GM23338 (cell line): ENCODE results near the gene NOP9. TPM values are rescaled to one million over a fixed set of nuclear protein-coding genes. Genes with fewer than 3 reads are reported as not detected.
A peak's percentile ranks its signal among the peaks of the same experiment; 100 is the strongest.

Experiments
- ATAC-seq: fragments of 200-7000 bp; cut with Tn5 transposase; 3 replicates; pipeline ENCODE4 v1.9.1; 2020
- DNase-seq: peaks from one replicate; pipeline ENCODE4 v3.0.0-alpha.2; 2015; ENCODE audit warnings: low spot score
- H2AFZ ChIP-seq: fragments of 200-600 bp; sonication (generic); 2 replicates; pipeline ENCODE4 v1.8.0; 2016; ENCODE audit warnings: antibody characterized with exemption, mild to moderate bottlenecking, moderate library complexity
- H3F3A ChIP-seq: fragments of 200-600 bp; sonication (generic); replicated peaks from 2 replicates; pipeline ENCODE4 v1.8.0; 2017; ENCODE audit warnings: antibody characterized with exemption, mixed run types, low read depth
- H3K27ac ChIP-seq: fragments of 200-600 bp; sonication (generic); 2 replicates; pipeline ENCODE4 v1.6.1; 2016; ENCODE audit warnings: low read depth
- H3K27me3 ChIP-seq: fragments of 200-600 bp; sonication (generic); 2 replicates; pipeline ENCODE4 v1.8.0; 2016; ENCODE audit warnings: mild to moderate bottlenecking, mixed run types, moderate library complexity; ENCODE audit not compliant: insufficient read depth
- H3K36me3 ChIP-seq: fragments of 200-600 bp; sonication (generic); 2 replicates; pipeline ENCODE4 v1.8.0; 2016; ENCODE audit warnings: mild to moderate bottlenecking; ENCODE audit not compliant: insufficient read depth
- H3K4me1 ChIP-seq: fragments of 200-600 bp; sonication (generic); 2 replicates; pipeline ENCODE4 v1.8.0; 2016; ENCODE audit warnings: mild to moderate bottlenecking, moderate library complexity; ENCODE audit not compliant: insufficient read depth
- H3K4me2 ChIP-seq: fragments of 200-600 bp; sonication (generic); 2 replicates; pipeline ENCODE4 v1.7.1; 2017; ENCODE audit warnings: mixed run types
- H3K4me3 ChIP-seq: fragments of 200-600 bp; sonication (generic); 2 replicates; pipeline ENCODE4 v1.6.1; 2016; ENCODE audit warnings: mixed run types
- H3K79me2 ChIP-seq: fragments of 200-600 bp; sonication (generic); replicated peaks from 2 replicates; pipeline ENCODE4 v1.8.0; 2017; ENCODE audit warnings: mild to moderate bottlenecking; ENCODE audit not compliant: insufficient read depth
- H3K9me2 ChIP-seq: fragments of 200-600 bp; sonication (generic); 2 replicates; pipeline ENCODE4 v1.8.0; 2017; ENCODE audit not compliant: insufficient read depth
- H4K20me1 ChIP-seq: fragments of 200-600 bp; sonication (generic); replicated peaks from 2 replicates; pipeline ENCODE4 v1.8.0; 2017; ENCODE audit warnings: mild to moderate bottlenecking; ENCODE audit not compliant: insufficient read depth
- H3K27ac Mint-ChIP-seq: 2 replicates; pipeline ENCODE4 v1.8.0; 2020; ENCODE audit warnings: inconsistent platforms, mild to moderate bottlenecking, moderate library complexity, mixed read lengths
- H3K27me3 Mint-ChIP-seq: 3 replicates; pipeline ENCODE4 v1.8.0; 2022; ENCODE audit warnings: low read depth, mild to moderate bottlenecking, moderate library complexity, mixed read lengths, inconsistent platforms; ENCODE audit not compliant: insufficient read depth, poor library complexity
- H3K36me3 Mint-ChIP-seq: 3 replicates; pipeline ENCODE4 v1.8.0; 2021; ENCODE audit warnings: low read depth, mild to moderate bottlenecking, inconsistent platforms, moderate library complexity, mixed read lengths
- H3K4me1 Mint-ChIP-seq: 3 replicates; pipeline ENCODE4 v1.8.0; 2020; ENCODE audit warnings: mild to moderate bottlenecking, inconsistent platforms, mixed read lengths
- H3K4me3 Mint-ChIP-seq: 3 replicates; pipeline ENCODE4 v1.8.0; 2021; ENCODE audit warnings: moderate library complexity, mild to moderate bottlenecking, inconsistent platforms, mixed read lengths
- H3K9me3 Mint-ChIP-seq: 3 replicates; pipeline ENCODE4 v1.8.0; 2020; ENCODE audit warnings: moderate library complexity, mild to moderate bottlenecking, inconsistent platforms, mixed read lengths
- POLR2AphosphoS5 ChIP-seq: IDR thresholded peaks from 2 replicates; pipeline ENCODE4 v1.6.1; 2016; ENCODE audit warnings: antibody characterized with exemption, low read depth
- ZNF462 ChIP-seq: fragments of 250-450 bp; sonication (Bioruptor Pico); IDR thresholded peaks from 2 replicates; pipeline ENCODE4 v1.5.0; 2020; ENCODE audit warnings: mild to moderate bottlenecking, moderate library complexity
- polyA plus RNA-seq: library from polyadenylated mRNA; unstranded; fragments of >200 nt; fragmentation: Nextera tagmentation; extraction: Ambion mirVana; gene quantifications from 2 replicates; pipeline ENCODE4 v1.2.1, GENCODE V29; 2016
- total RNA-seq: library from RNA; depleted of rRNA; stranded (reverse); fragments of >200 nt; shearing (Covaris generic); gene quantifications from 2 replicates; pipeline ENCODE4 v1.2.3, GENCODE V29; 2014
- TF ChIP-seq, protein P1 (sequence below), 2 experiments: fragments of 200-600 bp in 1 of 2; sonication (generic) in 1 of 2; conservative IDR thresholded peaks; 2 replicates each; pipeline versions ENCODE4 v1.5.1 to v1.6.1; 2016 to 2017; ENCODE audit warnings: antibody characterized with exemption in 2 of 2, low read depth in 2 of 2, mild to moderate bottlenecking in 2 of 2, moderate library complexity in 1 of 2

NOP9 gene
- total and polyA plus RNA-seq, 2 experiments from 2014 or later = 7.9 to 32.8 TPM

DNA sequence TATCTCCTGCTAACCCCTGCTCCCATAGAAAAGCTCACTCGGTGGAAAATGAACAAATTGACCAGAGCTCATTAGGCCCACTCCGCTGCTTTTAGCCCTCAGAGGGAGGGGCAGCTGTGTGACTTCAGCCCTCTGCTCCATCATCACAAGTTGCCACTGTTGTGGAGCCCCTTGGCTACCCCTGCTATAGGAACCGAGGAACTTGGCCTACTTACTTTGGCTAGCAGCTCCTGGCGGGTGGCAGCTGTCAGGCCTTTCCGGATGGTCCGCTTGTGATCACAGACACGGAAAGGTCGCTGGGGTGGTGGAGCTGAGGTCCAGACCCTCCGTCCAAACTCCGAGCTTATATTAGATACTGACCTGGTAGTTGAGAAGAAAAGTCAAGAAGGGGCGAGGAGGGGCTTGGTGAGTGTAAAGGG lies 7.5 kb downstream of the NOP9 start:
- Histone ChIP-seq H3K27ac (no peak overlapping the region), H3K4me3 (no peak overlapping the region), H3K4me1 (peaks cover 4% of the 10 kb centered on the region; the same call in 1 of the 2 replicates), H3F3A (no peaks in the 10 kb centered on the region), H3K27me3 (0 out of 2 replicates have a peak, but pooled peaks cover 4% of the 10 kb centered on the region), H4K20me1 (peaks cover 3% of the 10 kb centered on the region), H3K4me2 (no peak overlapping the region), H3K9me2 (no peaks in the 10 kb centered on the region), H3K36me3 (peaks cover 23% of the 10 kb centered on the region; the same call in 1 of the 2 replicates), H3K79me2 (no peaks in the 10 kb centered on the region), H2AFZ (no peak overlapping the region)
- no peak for DNase-seq
- Mint-ChIP-seq H3K4me1 (peaks cover 15% of the 10 kb centered on the region; the same call in 2 of the 3 replicates), H3K9me3 (no peaks in the 10 kb centered on the region), H3K27ac (no peak overlapping the region), H3K27me3 (peaks cover 17% of the 10 kb centered on the region), H3K36me3 (peaks cover 68% of the 10 kb centered on the region), H3K4me3 (no peak overlapping the region)
- TF ChIP-seq POLR2AphosphoS5 = no peak
- ATAC-seq = no peak

DNA sequence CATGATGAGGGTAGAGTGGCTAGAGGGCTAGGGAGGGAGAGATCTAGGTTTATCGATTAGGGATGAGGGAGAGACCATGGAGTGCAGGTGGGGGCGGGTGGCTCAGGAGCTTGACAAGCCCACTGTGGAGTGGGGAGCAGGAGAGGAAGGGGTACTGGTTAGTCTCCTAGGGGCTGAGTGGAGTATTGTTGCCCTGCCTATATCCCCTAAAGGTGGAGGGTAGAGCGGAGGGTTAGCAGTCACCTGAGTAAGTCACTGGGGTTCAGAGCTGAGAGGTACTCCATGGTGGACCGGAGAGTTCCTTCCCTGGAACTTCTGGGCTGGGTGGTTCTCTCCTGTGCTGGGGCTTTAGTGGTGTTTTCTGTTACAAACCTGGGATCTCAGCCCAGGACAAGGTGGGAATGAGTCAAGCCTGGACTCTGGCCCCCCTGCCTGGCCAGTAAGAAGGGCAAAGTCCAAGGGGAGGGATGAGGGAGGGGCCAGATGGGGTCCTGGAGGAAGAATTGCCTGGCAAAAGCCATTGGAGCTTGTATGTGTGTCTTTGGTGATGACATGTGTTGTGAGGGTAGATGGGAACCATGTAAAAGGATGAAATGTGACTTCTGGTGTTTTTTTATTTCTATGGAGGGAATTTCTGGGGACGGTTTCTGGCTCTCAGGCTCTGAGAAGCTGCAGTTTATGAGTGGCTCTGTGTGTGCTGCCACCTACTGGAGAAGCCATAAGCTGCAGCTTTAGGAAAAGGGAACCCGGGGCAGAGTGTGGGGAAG lies 8.1 kb downstream of the NOP9 start, which contains the start of gene CIDEB:
TSS of gene CIDEB (minus strand) at position 403 of the 767 bp plus-strand sequence. CDS start at position 284, 119 bp downstream.
- Histone ChIP-seq H2AFZ (no peak within 1 kb of the TSS), H3K79me2 (no peaks in the 10 kb centered on the region), H3K9me2 (no peaks in the 10 kb centered on the region), H3F3A (no peaks in the 10 kb centered on the region), H3K27ac (no peak within 1 kb of the TSS), H3K4me2 (no peak within 1 kb of the TSS), H3K4me3 (no peak within 1 kb of the TSS), H4K20me1 (peaks cover 3% of the 10 kb centered on the region), H3K27me3 (0 out of 2 replicates have a peak, but pooled peaks cover 9% of the 10 kb centered on the region), H3K36me3 (peaks cover 17% of the 10 kb centered on the region; the same call in 1 of the 2 replicates), H3K4me1 (peaks cover 4% of the 10 kb centered on the region; the same call in 1 of the 2 replicates)
- Mint-ChIP-seq H3K27me3 (peaks cover 20% of the 10 kb centered on the region), H3K9me3 (no peaks in the 10 kb centered on the region), H3K4me3 (no peak within 1 kb of the TSS), H3K36me3 (peaks cover 62% of the 10 kb centered on the region), H3K27ac (no peak within 1 kb of the TSS), H3K4me1 (peaks cover 15% of the 10 kb centered on the region)
- ATAC-seq = peak; percentile 18
- TF ChIP-seq, protein P1, sequence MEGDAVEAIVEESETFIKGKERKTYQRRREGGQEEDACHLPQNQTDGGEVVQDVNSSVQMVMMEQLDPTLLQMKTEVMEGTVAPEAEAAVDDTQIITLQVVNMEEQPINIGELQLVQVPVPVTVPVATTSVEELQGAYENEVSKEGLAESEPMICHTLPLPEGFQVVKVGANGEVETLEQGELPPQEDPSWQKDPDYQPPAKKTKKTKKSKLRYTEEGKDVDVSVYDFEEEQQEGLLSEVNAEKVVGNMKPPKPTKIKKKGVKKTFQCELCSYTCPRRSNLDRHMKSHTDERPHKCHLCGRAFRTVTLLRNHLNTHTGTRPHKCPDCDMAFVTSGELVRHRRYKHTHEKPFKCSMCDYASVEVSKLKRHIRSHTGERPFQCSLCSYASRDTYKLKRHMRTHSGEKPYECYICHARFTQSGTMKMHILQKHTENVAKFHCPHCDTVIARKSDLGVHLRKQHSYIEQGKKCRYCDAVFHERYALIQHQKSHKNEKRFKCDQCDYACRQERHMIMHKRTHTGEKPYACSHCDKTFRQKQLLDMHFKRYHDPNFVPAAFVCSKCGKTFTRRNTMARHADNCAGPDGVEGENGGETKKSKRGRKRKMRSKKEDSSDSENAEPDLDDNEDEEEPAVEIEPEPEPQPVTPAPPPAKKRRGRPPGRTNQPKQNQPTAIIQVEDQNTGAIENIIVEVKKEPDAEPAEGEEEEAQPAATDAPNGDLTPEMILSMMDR (conservative IDR thresholded peaks at IDR 0.05; ENCODE audit: low read depth in 2 of 2) = peak; percentile 77 to 95
- no peak for TF ChIP-seq ZNF462 (CRISPR knock-in tag)
- peak; percentile 76 for DNase-seq
